Endothelial cell of umbilical vein (primary cell): Measurements from ENCODE around the gene ACADVL. TPM values are rescaled to one million over a fixed set of nuclear protein-coding genes. Genes with fewer than 3 reads are reported as not detected.

Experiments used
- BruUV-seq: library from RNA; stranded (reverse); fragments of 400-500 nt; replicated peaks from 2 replicates; lab custom pipeline; 2021; lab: Mats Ljungman, UMichigan
- CTCF ChIA-PET: fragments of 300-600, 350-600 bp; sonication (Branson Sonifier 250); formaldehyde crosslinking; loops from one replicate; lab custom pipeline; 2021; ENCODE audit warnings: antibody characterized with exemption, inconsistent platforms; lab: Charles Lee
- POLR2A ChIA-PET: fragments of 300-600, 350-600 bp; sonication (Branson Sonifier 250); formaldehyde crosslinking; loops from one replicate; lab custom pipeline; 2021; ENCODE audit warnings: antibody characterized with exemption, inconsistent platforms; lab: Charles Lee
- DNase-seq: peaks from one replicate; pipeline ENCODE4 v3.0.0-alpha.2; 2011; ENCODE audit warnings: low read depth, low spot score
- FAIRE-seq: peaks from 2 replicates; lab custom pipeline; 2011; peaks lifted over from hg19 to GRCh38; lab: Jason Lieb, UNC
- H2AFZ ChIP-seq: 2 replicates; pipeline ENCODE4 v1.6.0; 2012; ENCODE audit warnings: low read depth, low read length, control low read depth, inconsistent platforms
- H3K27ac ChIP-seq: 2 replicates; pipeline ENCODE4 v1.5.1; 2011; ENCODE audit warnings: low read depth, mild to moderate bottlenecking, control low read depth, low read length, moderate library complexity; ENCODE audit not compliant: insufficient read depth
- H3K27me3 ChIP-seq, 2 experiments: 2 replicates each; pipeline versions ENCODE4 v1.6.0 to v1.6.1; 2011; ENCODE audit warnings: low read length in 2 of 2, mixed read lengths in 1 of 2; ENCODE audit not compliant: control insufficient read depth in 2 of 2, insufficient read depth in 2 of 2
- H3K36me3 ChIP-seq, 2 experiments: 2 replicates in 1 of 2; 3 replicates in 1 of 2; pipeline ENCODE4 v1.5.1; 2011; ENCODE audit warnings: low read length in 2 of 2, mild to moderate bottlenecking in 1 of 2, moderate library complexity in 1 of 2; ENCODE audit not compliant: control insufficient read depth in 2 of 2, insufficient read depth in 2 of 2; ENCODE audit errors: extremely low read depth in 1 of 2
- H3K4me1 ChIP-seq: 3 replicates; pipeline ENCODE4 v1.5.1; 2011; ENCODE audit warnings: mild to moderate bottlenecking, low read length; ENCODE audit not compliant: control insufficient read depth, insufficient read depth; ENCODE audit errors: extremely low read depth
- H3K4me2 ChIP-seq: 2 replicates; pipeline ENCODE4 v1.6.1; 2011; ENCODE audit warnings: low read length, control low read depth, mixed read lengths; ENCODE audit not compliant: insufficient read depth
- H3K4me3 ChIP-seq, 3 experiments: fragments of 200-600 bp in 1 of 3; sonication (generic), shearing (Covaris generic) in 1 of 3; replicated peaks in 1 of 3; 2 replicates each; pipeline ENCODE4 v1.5.1; 2011 to 2016; ENCODE audit warnings: control low read depth in 3 of 3, low read length in 3 of 3, mild to moderate bottlenecking in 2 of 3, inconsistent platforms in 1 of 3, low read depth in 1 of 3, moderate library complexity in 1 of 3; ENCODE audit not compliant: insufficient read depth in 1 of 3
- H3K79me2 ChIP-seq: 2 replicates; pipeline ENCODE4 v1.6.0; 2012; ENCODE audit warnings: low read length, inconsistent platforms; ENCODE audit not compliant: control insufficient read depth, insufficient read depth
- H3K9ac ChIP-seq: replicated peaks from 2 replicates; pipeline ENCODE3; 2011; ENCODE audit warnings: low read length, control low read depth; ENCODE audit not compliant: insufficient read depth; ENCODE audit errors: extremely low read depth
- H3K9me1 ChIP-seq: replicated peaks from 3 replicates; pipeline ENCODE4 v1.6.0; 2011; ENCODE audit warnings: mild to moderate bottlenecking, low read length; ENCODE audit not compliant: control insufficient read depth, insufficient read depth; ENCODE audit errors: extremely low read depth
- H3K9me3 ChIP-seq: replicated peaks from 2 replicates; pipeline ENCODE4 v1.5.1; 2012; ENCODE audit warnings: low read length, inconsistent platforms; ENCODE audit not compliant: control insufficient read depth, insufficient read depth
- H4K20me1 ChIP-seq: replicated peaks from 2 replicates; pipeline ENCODE3; 2011; ENCODE audit warnings: mild to moderate bottlenecking, low read length; ENCODE audit not compliant: control insufficient read depth, insufficient read depth; ENCODE audit errors: extremely low read depth
- EZH2 ChIP-seq: IDR thresholded peaks from 2 replicates; pipeline ENCODE4 v1.6.1; 2012; ENCODE audit warnings: borderline replicate concordance, low read depth, mild to moderate bottlenecking, moderate library complexity, low read length, inconsistent platforms; ENCODE audit not compliant: severe bottlenecking
- FOS ChIP-seq: IDR thresholded peaks from 2 replicates; pipeline ENCODE4 v1.6.1; 2011; ENCODE audit warnings: mild to moderate bottlenecking, low read length, moderate library complexity, borderline replicate concordance; ENCODE audit not compliant: insufficient read depth
- GATA2 ChIP-seq: IDR thresholded peaks from 2 replicates; pipeline ENCODE4 v1.7.0; 2011; ENCODE audit warnings: low read depth, mild to moderate bottlenecking, moderate library complexity, mixed read lengths, low read length; ENCODE audit not compliant: insufficient read length, insufficient read depth
- JUN ChIP-seq: IDR thresholded peaks from 2 replicates; pipeline ENCODE4 v1.6.1; 2011; ENCODE audit warnings: borderline replicate concordance, low read depth; ENCODE audit not compliant: insufficient read length, insufficient read depth
- MYC ChIP-seq: IDR thresholded peaks from one replicate; pipeline ENCODE4 v1.6.1; 2011; ENCODE audit warnings: mild to moderate bottlenecking, low read depth, low read length
- POLR2AphosphoS5 ChIP-seq: IDR thresholded peaks from 2 replicates; pipeline ENCODE4 v1.6.1; 2012; ENCODE audit warnings: low read depth, mild to moderate bottlenecking, control low read depth, low read length, moderate library complexity; ENCODE audit not compliant: insufficient read depth
- dilution Hi-C: fragments of 300-500 bp; cut with MboI; formaldehyde crosslinking; loops from one replicate; pipeline ENCODE4 v1.15.0; 2019; ENCODE audit warnings: low sequenced_read_pairs; ENCODE audit not compliant: extremely low pct_ligation_motif_present
- intact Hi-C: fragments of 100-400 bp; cut with micrococcal nuclease; formaldehyde crosslinking; loops from one replicate; pipeline ENCODE4 v1.10.0; 2022
- polyA plus RNA-seq, 4 experiments: library from polyadenylated mRNA; depleted of rRNA in 3 of 4; stranded (reverse) in 3 of 4; unstranded in 1 of 4; fragments of >200 nt; gene quantifications; 2 replicates each; pipeline versions ENCODE4 v1.2.1 to v1.2.3, GENCODE V29; 2011 to 2012; ENCODE audit warnings: missing spikeins in 1 of 4
- total RNA-seq: library from RNA; stranded (reverse); gene quantifications from 2 replicates; pipeline ENCODE4 v1.2.3, GENCODE V29; 2021

The ACADVL gene
- total and polyA plus RNA-seq, 2 donors (not counting 3 experiments of a cell fraction or from before 2014, with no cell fraction given): 308 to 376 TPM

- Histone ChIP-seq H3K9me1 (no peaks in the 10 kb centered on the region), H3K27ac (no peak overlapping the region), H3K9me3 (no peaks in the 10 kb centered on the region), H3K4me1 (no peaks in the 10 kb centered on the region), H3K79me2 (no peaks in the 10 kb centered on the region), H3K36me3 (peaks cover 2 to 30% of the 10 kb centered on the region in 2 experiments), H4K20me1 (no peaks in the 10 kb centered on the region), H3K4me3 (no peak overlapping the region), H2AFZ (no peak overlapping the region), H3K9ac (no peak overlapping the region), H3K4me2 (no peak overlapping the region), H3K27me3 (no peaks in the 10 kb centered on the region)
- FAIRE-seq (no peak), DNase-seq (no peak)
- TF ChIP-seq EZH2: no peak
- TF ChIP-seq POLR2AphosphoS5: no peak
- no peak for TF ChIP-seq MYC
- no peak for TF ChIP-seq JUN
- TF ChIP-seq FOS: peak; percentile 42
- TF ChIP-seq GATA2: no peak
- ChIA-PET POLR2A (no interaction called here), CTCF (no interaction called here)
- dilution Hi-C loops (no loop called here), intact Hi-C loops (no loop called here)
- BruUV-seq: no TSS peak
Observed at GRCh38 chr17:7191571-7192270, 28.0 kb upstream of the ACADVL start.

GRCh38 chr17:7192271-7192937 is 27.3 kb upstream of the ACADVL start:
- Histone ChIP-seq H3K36me3 (peaks cover 2 to 32% of the 10 kb centered on the region in 2 experiments), H3K27me3 (no peaks in the 10 kb centered on the region), H3K4me2 (no peak overlapping the region), H3K79me2 (no peaks in the 10 kb centered on the region), H4K20me1 (no peaks in the 10 kb centered on the region), H3K4me3 (no peak overlapping the region), H3K4me1 (no peaks in the 10 kb centered on the region), H2AFZ (no peak overlapping the region), H3K9me1 (no peaks in the 10 kb centered on the region), H3K9ac (no peak overlapping the region), H3K27ac (no peak overlapping the region), H3K9me3 (no peaks in the 10 kb centered on the region)
- dilution Hi-C loops (no loop called here), intact Hi-C loops (no loop called here)
- TF ChIP-seq EZH2 (no peak), FOS (no peak), POLR2AphosphoS5 (no peak), GATA2 (no peak), MYC (no peak), JUN (no peak)
- ChIA-PET POLR2A (no interaction called here), CTCF (no interaction called here)
- FAIRE-seq (no peak), DNase-seq (no peak)
- no TSS peak for BruUV-seq
